ENCODE results near the gene PLEKHJ1. TPM values are rescaled to one million over a fixed set of nuclear protein-coding genes. Genes with fewer than 3 reads are reported as not detected.

Gene PLEKHJ1
- total RNA-seq, 1 experiment from 2014 or later, result 73.7 TPM

GRCh38 chr19:2210206-2210605, 25.9 kb downstream of the PLEKHJ1 start:
- ChIA-PET POLR2A (ENCODE audit: low non-redundant PET) (no interaction called here), CTCF (no interaction called here)
- no TSS peak for BruUV-seq (replicated peaks)
- no peak overlapping the region for H3K27ac ChIP-seq (ENCODE audit: low read depth, low read length, poor library complexity, severe bottlenecking)
- H3K9me3 ChIP-seq (ENCODE audit: low read depth, low read length, poor library complexity, severe bottlenecking), result no peaks in the 10 kb centered on the region
- intact Hi-C loops (cut with micrococcal nuclease; ENCODE audit: unreplicated experiment), result no loop called here
- TF ChIP-seq CTCF (conservative IDR thresholded peaks at IDR 0.05; ENCODE audit: low read depth, low read length) (no peak), EZH2 (IDR thresholded peaks at IDR 0.05; ENCODE audit: borderline replicate concordance, low read depth, low read length, poor library complexity, severe bottlenecking) (no peak)
- H3K36me3 ChIP-seq (ENCODE audit: insufficient read depth, low read length, poor library complexity, severe bottlenecking), result peaks cover 71% of the 10 kb centered on the region
- no peak for DNase-seq (ENCODE audit: low spot score)
- no peak overlapping the region for H3K4me3 ChIP-seq (ENCODE audit: low read depth, low read length, poor library complexity, severe bottlenecking)
- H3K27me3 ChIP-seq (replicated peaks; ENCODE audit: insufficient read depth, low read depth, low read length, poor library complexity), result no peaks in the 10 kb centered on the region
- no peaks in the 10 kb centered on the region for H3K4me1 ChIP-seq (ENCODE audit: insufficient read depth, low read length, poor library complexity, severe bottlenecking)

- H3K27ac ChIP-seq (ENCODE audit: low read depth, low read length, poor library complexity, severe bottlenecking), result no peak overlapping the region
- no peak overlapping the region for H3K4me3 ChIP-seq (ENCODE audit: low read depth, low read length, poor library complexity, severe bottlenecking)
- no peaks in the 10 kb centered on the region for H3K27me3 ChIP-seq (replicated peaks; ENCODE audit: insufficient read depth, low read depth, low read length, poor library complexity)
- no peak for TF ChIP-seq CTCF (conservative IDR thresholded peaks at IDR 0.05; ENCODE audit: low read depth, low read length)
- TF ChIP-seq EZH2 (IDR thresholded peaks at IDR 0.05; ENCODE audit: borderline replicate concordance, low read depth, low read length, poor library complexity, severe bottlenecking), result no peak
- no peaks in the 10 kb centered on the region for H3K9me3 ChIP-seq (ENCODE audit: low read depth, low read length, poor library complexity, severe bottlenecking)
- peaks cover 65% of the 10 kb centered on the region for H3K36me3 ChIP-seq (ENCODE audit: insufficient read depth, low read length, poor library complexity, severe bottlenecking)
- no peaks in the 10 kb centered on the region for H3K4me1 ChIP-seq (ENCODE audit: insufficient read depth, low read length, poor library complexity, severe bottlenecking)
- ChIA-PET POLR2A (ENCODE audit: low non-redundant PET) (no interaction called here), CTCF (interaction anchor here (0.5 kb wide), 1 partner anchor 190 kb away, joined by 7 read pairs; no protein-coding TSS in a partner anchor)
- no TSS peak for BruUV-seq (replicated peaks)
- DNase-seq (ENCODE audit: low spot score), result no peak
- intact Hi-C loops (cut with micrococcal nuclease; ENCODE audit: unreplicated experiment), result no loop called here
These were observed 26.7 kb downstream of the PLEKHJ1 start for GRCh38 chr19:2209408-2209807.

GRCh38 chr19:2208975-2209374, 27.2 kb downstream of the PLEKHJ1 start:
- Histone ChIP-seq H3K4me1 (ENCODE audit: insufficient read depth, low read length, poor library complexity, severe bottlenecking) (no peaks in the 10 kb centered on the region), H3K27me3 (replicated peaks; ENCODE audit: insufficient read depth, low read depth, low read length, poor library complexity) (no peaks in the 10 kb centered on the region), H3K27ac (ENCODE audit: low read depth, low read length, poor library complexity, severe bottlenecking) (no peak overlapping the region), H3K4me3 (ENCODE audit: low read depth, low read length, poor library complexity, severe bottlenecking) (no peak overlapping the region), H3K36me3 (ENCODE audit: insufficient read depth, low read length, poor library complexity, severe bottlenecking) (peaks cover 60% of the 10 kb centered on the region), H3K9me3 (ENCODE audit: low read depth, low read length, poor library complexity, severe bottlenecking) (no peaks in the 10 kb centered on the region)
- intact Hi-C loops (cut with micrococcal nuclease; ENCODE audit: unreplicated experiment), result no loop called here
- CTCF ChIA-PET, result interaction anchor here (0.5 kb wide), 1 partner anchor 190 kb away, joined by 7 read pairs; no protein-coding TSS in a partner anchor
- BruUV-seq (replicated peaks), result no TSS peak
- POLR2A ChIA-PET (ENCODE audit: low non-redundant PET), result no interaction called here
- DNase-seq (ENCODE audit: low spot score), result no peak
- TF ChIP-seq CTCF (conservative IDR thresholded peaks at IDR 0.05; ENCODE audit: low read depth, low read length), result no peak
- no peak for TF ChIP-seq EZH2 (IDR thresholded peaks at IDR 0.05; ENCODE audit: borderline replicate concordance, low read depth, low read length, poor library complexity, severe bottlenecking)
